Neural cell (in vitro differentiated cells): ENCODE data around the gene IL1RL2. TPM values are rescaled to one million over a fixed set of nuclear protein-coding genes. Genes with fewer than 3 reads are reported as not detected.

ENCODE experiments used
- H2AFZ ChIP-seq: fragments of 200-600, 300-800 bp; sonication (generic), shearing (Covaris generic); 2 replicates; pipeline ENCODE4 v1.6.0; 2014; ENCODE audit warnings: low read depth, mild to moderate bottlenecking, antibody characterized with exemption, low read length, moderate library complexity
- H3F3A ChIP-seq: fragments of 200-600 bp; shearing (Covaris generic); 2 replicates; pipeline ENCODE4 v1.6.1; 2016; ENCODE audit warnings: mild to moderate bottlenecking, moderate library complexity, mixed read lengths, antibody characterized with exemption, low read length; ENCODE audit not compliant: insufficient read depth, poor library complexity, severe bottlenecking
- H3K27ac ChIP-seq: fragments of 200-600, 300-800 bp; sonication (generic), shearing (Covaris generic); 2 replicates; pipeline ENCODE4 v1.5.1; 2014; ENCODE audit warnings: mild to moderate bottlenecking, low read length, moderate library complexity
- H3K27me3 ChIP-seq: fragments of 300-800, 200-600 bp; sonication (generic), shearing (Covaris generic); 2 replicates; pipeline ENCODE4 v1.6.0; 2014; ENCODE audit warnings: mild to moderate bottlenecking, low read depth, low read length, moderate library complexity; ENCODE audit not compliant: insufficient read depth
- H3K36me3 ChIP-seq: fragments of 300-800, 200-600 bp; sonication (generic), shearing (Covaris generic); 2 replicates; pipeline ENCODE4 v1.5.1; 2014; ENCODE audit warnings: mild to moderate bottlenecking, antibody characterized with exemption, low read length, moderate library complexity; ENCODE audit not compliant: insufficient read depth
- H3K4me2 ChIP-seq: fragments of 300-800, 200-600 bp; sonication (generic), shearing (Covaris generic); 2 replicates; pipeline ENCODE4 v1.6.0; 2014; ENCODE audit warnings: mild to moderate bottlenecking, low read length
- H3K4me3 ChIP-seq: fragments of 300-800, 200-600 bp; sonication (generic), shearing (Covaris generic); 2 replicates; pipeline ENCODE4 v1.5.1; 2014; ENCODE audit warnings: mild to moderate bottlenecking, low read length, moderate library complexity
- H3K79me2 ChIP-seq: fragments of 200-600 bp; shearing (Covaris generic); replicated peaks from 2 replicates; pipeline ENCODE4 v1.6.0; 2014; ENCODE audit warnings: mild to moderate bottlenecking, low read length, moderate library complexity; ENCODE audit not compliant: insufficient read depth
- H3K9ac ChIP-seq: fragments of 300-800, 200-600 bp; sonication (generic), shearing (Covaris generic); 2 replicates; pipeline ENCODE4 v1.6.1; 2016; ENCODE audit warnings: mild to moderate bottlenecking, low read length, mixed read lengths
- H3K9me2 ChIP-seq: fragments of 200-600 bp; shearing (Covaris generic); 2 replicates; pipeline ENCODE4 v1.6.1; 2016; ENCODE audit warnings: mild to moderate bottlenecking, low read length, mixed read lengths; ENCODE audit not compliant: insufficient read depth
- H3K9me3 ChIP-seq: fragments of 200-600, 300-800 bp; sonication (generic), shearing (Covaris generic); 2 replicates; pipeline ENCODE4 v1.6.1; 2016; ENCODE audit warnings: mild to moderate bottlenecking, mixed run types, low read length, moderate library complexity, mixed read lengths
- H4K20me1 ChIP-seq: fragments of 200-600 bp; shearing (Covaris generic); 2 replicates; pipeline ENCODE4 v1.6.1; 2016; ENCODE audit warnings: mild to moderate bottlenecking, mixed run types; ENCODE audit not compliant: insufficient read depth
- CTCF ChIP-seq: fragments of 450-650 bp; IDR thresholded peaks from 2 replicates; pipeline ENCODE4 v1.5.1; 2014; ENCODE audit warnings: antibody characterized with exemption, mild to moderate bottlenecking, moderate library complexity; ENCODE audit not compliant: poor library complexity, severe bottlenecking
- EP300 ChIP-seq: fragments of 450-650 bp; conservative IDR thresholded peaks from 2 replicates; pipeline ENCODE4 v1.6.1; 2014; ENCODE audit warnings: antibody characterized with exemption, mild to moderate bottlenecking, moderate library complexity; ENCODE audit not compliant: poor library complexity, severe bottlenecking
- EZH2 ChIP-seq: fragments of 200-600, 300-800 bp; shearing (Covaris generic), sonication (generic); IDR thresholded peaks from 2 replicates; pipeline ENCODE4 v1.6.1; 2014; ENCODE audit warnings: antibody characterized with exemption, low read length, borderline replicate concordance, mild to moderate bottlenecking; ENCODE audit not compliant: insufficient read depth, poor library complexity, severe bottlenecking
- MXI1 ChIP-seq: fragments of 450-650 bp; conservative IDR thresholded peaks from 2 replicates; pipeline ENCODE4 v1.6.1; 2014; ENCODE audit warnings: antibody characterized with exemption, mild to moderate bottlenecking; ENCODE audit not compliant: poor library complexity, severe bottlenecking
- POLR2AphosphoS5 ChIP-seq: IDR thresholded peaks from 2 replicates; pipeline ENCODE4 v1.6.1; 2012
- RAD21 ChIP-seq: fragments of 450-650 bp; conservative IDR thresholded peaks from 2 replicates; pipeline ENCODE4 v1.6.1; 2014; ENCODE audit warnings: antibody characterized with exemption, mild to moderate bottlenecking, moderate library complexity
- REST ChIP-seq: IDR thresholded peaks from 2 replicates; pipeline ENCODE4 v1.6.1; 2012; ENCODE audit warnings: borderline replicate concordance
- SMC3 ChIP-seq: fragments of 450-650 bp; conservative IDR thresholded peaks from 2 replicates; pipeline ENCODE4 v1.6.1; 2014; ENCODE audit warnings: antibody characterized with exemption, mild to moderate bottlenecking, moderate library complexity; ENCODE audit not compliant: poor library complexity
- TAF1 ChIP-seq: IDR thresholded peaks from 2 replicates; pipeline ENCODE4 v1.6.1; 2012; ENCODE audit warnings: low read depth
- polyA plus RNA-seq: library from polyadenylated mRNA; depleted of rRNA; stranded (reverse); fragments of >200 nt; gene quantifications from 2 replicates; pipeline ENCODE4 v1.2.3, GENCODE V29; 2014

IL1RL2 gene
- polyA plus RNA-seq, 1 donor from 2014 or later = not detected

DNA sequence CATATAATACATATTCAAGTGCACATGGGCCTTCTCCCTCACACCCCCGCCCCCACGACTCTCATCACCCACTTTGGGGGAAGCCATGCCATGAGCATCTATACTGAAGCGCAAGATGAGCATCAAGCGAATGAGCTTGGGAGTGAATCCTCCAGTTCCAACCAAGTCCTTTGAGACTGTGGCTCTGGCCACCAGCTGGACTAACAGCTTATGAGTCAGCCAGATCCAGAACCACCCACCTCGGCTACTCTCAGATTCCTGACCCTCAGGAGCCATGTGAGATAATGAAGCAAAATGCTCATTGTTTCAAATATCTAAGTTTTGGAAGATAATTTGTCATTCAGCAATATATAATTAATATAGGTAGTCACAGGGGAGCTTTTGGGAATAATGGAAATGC is 102.3 kb downstream of the IL1RL2 start:
- H3K79me2 ChIP-seq = no peaks in the 10 kb centered on the region

More for the DNA sequence above, 102.3 kb downstream of the IL1RL2 start:
- Histone ChIP-seq H3K4me2 (no peak overlapping the region), H4K20me1 (no peaks in the 10 kb centered on the region), H3K4me3 (no peak overlapping the region), H2AFZ (no peak overlapping the region), H3K9me3 (no peaks in the 10 kb centered on the region), H3K27me3 (no peaks in the 10 kb centered on the region), H3K27ac (no peak overlapping the region), H3K9me2 (no peaks in the 10 kb centered on the region), H3F3A (no peaks in the 10 kb centered on the region), H3K9ac (no peak overlapping the region), H3K36me3 (no peaks in the 10 kb centered on the region)
- TF ChIP-seq RAD21 (no peak), REST (no peak), TAF1 (no peak), SMC3 (no peak), EZH2 (no peak), CTCF (no peak), MXI1 (no peak), POLR2AphosphoS5 (no peak), EP300 (no peak)

Other genes starting within 250 kb of the IL1RL2 start
- not detected in 2 replicates for gene IL1R2, start 195.1 kb upstream of the IL1RL2 start, polyA plus RNA-seq
- 0.40 TPM in 1 of 2 replicates, not detected in the other for gene IL1R1, start 44.3 kb upstream of the IL1RL2 start, polyA plus RNA-seq
- not detected in 2 replicates for gene IL1RL1, start 124.5 kb downstream of the IL1RL2 start, polyA plus RNA-seq
- gene IL18R1, start 168.8 kb downstream of the IL1RL2 start, polyA plus RNA-seq = 0.09 TPM in 1 of 2 replicates, not detected in the other
- gene IL18RAP, start 236.1 kb downstream of the IL1RL2 start, polyA plus RNA-seq = not detected in 2 replicates